NCI-H146 treated with DMSO at 0.1 percent for 48 hours (cell line): ENCODE data around the gene LRRC38.
"Not testable (repeated sequence)": the region's sequence is repeated elsewhere in the genome, so short reads cannot be mapped to it uniquely, and the experiment has no call there.

Experiments used
- DNase-seq: peaks from one replicate; lab custom pipeline; 2025; ENCODE audit not compliant: unreplicated experiment; lab: John Stamatoyannopoulos, UW

Gene LRRC38

DNA sequence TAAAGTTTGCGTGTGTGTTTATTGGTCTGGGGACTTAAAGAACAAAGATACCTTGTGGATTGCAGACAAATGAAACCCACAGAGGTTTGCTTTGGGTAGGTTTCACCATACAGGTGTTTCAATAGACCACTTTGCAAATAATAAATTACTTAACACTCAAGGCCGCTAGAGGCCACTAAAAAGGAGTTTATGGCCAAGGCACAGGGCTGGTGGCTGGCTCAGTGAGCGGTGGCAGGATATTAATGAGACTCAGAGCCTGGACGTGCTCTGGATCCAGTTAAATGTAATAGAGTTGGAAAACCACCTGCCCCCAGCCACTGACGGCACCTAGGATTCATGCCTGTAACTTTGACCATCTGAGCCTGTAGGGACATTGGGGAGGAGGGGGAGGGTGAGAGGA is 44.5 kb downstream of the LRRC38 start:
- DNase-seq = no peak

DNA sequence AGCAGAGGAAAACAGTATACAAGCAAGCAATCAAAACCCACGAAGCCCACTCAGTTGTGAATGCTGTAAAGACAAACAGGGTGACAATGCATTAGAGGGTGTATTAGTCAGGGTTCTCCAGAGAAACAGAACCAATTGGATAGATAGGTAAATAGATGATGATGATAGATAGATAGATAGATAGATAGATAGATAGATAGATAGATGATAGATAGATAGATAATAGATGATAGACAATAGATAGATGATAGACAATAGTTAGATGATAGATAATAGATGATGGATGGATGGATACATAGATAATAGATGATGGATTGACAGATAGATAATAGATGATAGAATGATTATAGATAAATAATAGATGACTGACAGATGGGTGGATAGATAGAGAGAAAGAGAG is 48.3 kb downstream of the LRRC38 start:
- DNase-seq = no peak

DNA sequence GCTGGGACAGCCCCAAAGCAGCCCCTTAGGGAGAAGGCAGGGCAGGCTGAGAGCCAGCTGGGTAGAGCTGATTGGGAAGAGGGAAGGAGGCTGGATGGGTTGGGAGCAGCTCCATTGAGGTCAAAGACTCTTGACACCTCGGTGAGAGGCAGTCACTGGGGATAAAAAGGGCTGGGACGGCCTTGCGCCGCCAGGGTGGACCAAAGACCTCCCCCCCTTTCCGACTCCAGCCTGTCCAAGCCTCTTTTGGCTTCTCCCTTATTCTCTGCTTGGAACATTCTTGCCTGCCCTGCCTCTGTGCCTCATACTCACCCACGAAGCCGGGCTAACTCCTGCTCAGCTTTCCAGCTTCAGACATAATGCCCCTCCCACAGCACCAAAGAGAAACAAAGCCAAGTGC is 51.1 kb downstream of the LRRC38 start:
- no peak for DNase-seq

DNA sequence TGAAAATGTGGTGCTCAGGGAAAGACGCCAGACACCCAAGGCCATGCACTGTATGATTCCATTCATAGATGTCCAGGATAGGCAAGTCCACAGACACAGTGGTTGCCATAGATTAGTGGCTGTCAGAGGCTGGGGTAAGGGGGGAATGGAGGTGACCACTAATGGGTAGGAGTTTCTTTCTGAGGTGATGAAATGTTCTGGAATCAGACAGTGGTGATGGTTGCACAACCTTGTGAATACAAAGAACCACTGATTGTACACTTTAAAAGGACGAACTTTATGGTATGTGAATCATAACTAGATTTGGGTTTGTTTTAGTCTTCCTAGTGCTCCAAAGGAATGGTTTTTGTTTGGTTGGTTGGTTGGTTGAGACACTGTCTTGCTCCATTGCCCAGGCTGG is 51.8 kb downstream of the LRRC38 start:
- no peak for DNase-seq

DNA sequence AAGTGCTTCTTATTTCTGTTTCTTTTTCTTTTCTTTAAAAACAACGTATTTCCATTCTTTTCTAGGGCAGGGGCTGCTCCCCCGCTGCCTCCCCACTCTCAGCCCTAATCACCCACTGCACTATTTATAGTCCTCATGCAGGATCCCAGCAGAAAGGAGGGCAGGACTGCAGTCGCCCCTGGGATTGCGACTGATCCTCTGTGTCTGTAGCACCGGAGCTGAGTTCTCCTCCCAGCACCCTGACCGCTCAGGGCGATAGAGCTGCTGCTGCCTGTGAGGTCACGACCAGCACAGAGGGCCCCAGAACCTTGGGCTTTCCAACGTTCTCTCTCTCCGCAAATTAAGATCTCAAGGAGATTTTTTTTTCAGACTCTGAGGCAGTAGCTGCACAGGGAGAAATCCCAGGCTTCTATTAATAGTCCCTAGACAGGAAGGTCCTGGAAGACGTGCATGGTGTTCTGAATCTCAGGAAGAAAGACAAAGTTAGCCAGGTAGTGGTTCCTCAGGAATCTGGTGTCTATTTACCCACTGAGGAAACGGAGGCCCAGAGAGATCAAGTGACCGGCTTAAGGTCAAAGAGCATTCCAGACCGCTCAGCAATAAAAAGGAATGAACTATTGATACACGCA is 56.8 kb downstream of the LRRC38 start:
- DNase-seq = no peak

DNA sequence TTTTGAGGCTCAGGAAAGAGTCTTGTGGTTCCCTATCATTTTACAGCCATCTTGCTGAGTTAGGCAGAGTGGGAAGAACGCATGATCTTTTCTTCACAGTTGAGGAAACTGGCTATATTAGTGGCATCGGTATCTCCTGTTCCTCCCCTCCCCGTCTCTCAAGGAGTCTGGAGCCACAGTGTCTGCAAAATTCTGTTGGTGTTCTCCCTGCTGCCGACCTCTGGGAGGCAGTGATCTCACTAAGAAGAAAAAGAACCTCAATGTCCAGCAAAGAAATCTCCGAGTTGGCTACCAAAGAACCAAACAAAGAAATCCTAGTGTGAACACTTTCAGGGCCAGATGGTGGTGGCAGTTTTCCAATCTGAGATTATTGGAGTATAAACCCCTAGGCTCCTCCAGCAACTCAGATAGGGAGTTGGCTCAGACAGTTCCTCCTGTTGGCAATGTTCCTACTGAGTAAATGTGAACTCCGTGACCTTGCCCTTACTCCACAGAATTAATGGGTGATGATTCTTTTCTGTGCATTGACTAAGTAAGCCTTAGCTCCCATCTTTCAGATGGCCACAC is 62.3 kb downstream of the LRRC38 start:
- no peak for DNase-seq

DNA sequence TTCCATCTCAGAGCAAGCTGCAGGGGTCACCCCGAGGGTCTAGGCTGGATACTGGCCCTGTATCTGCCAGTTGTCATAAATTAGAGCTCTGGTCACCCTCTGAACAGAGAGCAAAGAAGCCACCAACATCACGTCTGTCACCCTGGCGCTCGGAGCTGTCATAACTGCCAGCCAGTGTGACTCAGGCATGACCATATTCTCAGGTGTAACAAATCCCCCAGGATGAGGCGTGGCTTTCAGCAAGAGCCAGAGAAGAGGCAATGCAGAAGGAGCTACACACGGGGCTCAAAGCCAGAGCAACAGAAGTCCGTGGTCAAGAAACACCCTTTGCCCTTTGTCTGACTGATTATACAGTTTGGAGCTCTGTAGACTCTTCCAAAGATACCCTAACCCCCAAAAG is 63.6 kb downstream of the LRRC38 start:
- DNase-seq = no peak

DNA sequence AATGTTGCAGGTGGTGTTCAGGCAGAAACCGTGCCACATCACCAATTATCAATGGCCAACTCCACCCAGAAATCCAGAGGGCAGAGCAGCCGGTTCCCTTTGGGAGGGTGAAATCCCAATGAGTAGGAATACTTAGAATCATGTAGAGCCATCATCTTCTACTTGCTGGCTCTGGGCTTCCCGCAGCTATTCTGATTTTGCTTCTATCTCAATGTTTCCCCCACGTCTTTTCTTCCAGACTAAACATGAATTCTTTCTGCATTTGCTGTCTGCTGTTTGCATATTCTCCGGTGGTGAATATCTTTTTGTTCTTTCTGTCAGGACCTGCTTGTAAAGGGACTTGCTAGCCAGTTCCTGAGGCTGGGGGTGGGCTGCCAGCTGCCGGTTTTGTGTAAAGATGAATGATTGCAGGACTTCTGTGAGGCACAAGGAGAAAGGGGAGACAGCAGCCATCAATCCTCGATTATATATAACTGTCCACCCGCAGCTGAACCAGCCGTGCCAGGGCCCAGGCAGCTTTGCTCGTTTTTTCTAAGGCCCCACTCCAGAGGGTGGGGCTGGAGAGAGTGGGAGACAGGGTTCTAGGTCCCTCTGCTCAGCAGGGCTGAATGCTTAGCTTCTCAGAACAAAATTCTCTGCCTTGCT is 70.3 kb downstream of the LRRC38 start:
- DNase-seq = no peak

DNA sequence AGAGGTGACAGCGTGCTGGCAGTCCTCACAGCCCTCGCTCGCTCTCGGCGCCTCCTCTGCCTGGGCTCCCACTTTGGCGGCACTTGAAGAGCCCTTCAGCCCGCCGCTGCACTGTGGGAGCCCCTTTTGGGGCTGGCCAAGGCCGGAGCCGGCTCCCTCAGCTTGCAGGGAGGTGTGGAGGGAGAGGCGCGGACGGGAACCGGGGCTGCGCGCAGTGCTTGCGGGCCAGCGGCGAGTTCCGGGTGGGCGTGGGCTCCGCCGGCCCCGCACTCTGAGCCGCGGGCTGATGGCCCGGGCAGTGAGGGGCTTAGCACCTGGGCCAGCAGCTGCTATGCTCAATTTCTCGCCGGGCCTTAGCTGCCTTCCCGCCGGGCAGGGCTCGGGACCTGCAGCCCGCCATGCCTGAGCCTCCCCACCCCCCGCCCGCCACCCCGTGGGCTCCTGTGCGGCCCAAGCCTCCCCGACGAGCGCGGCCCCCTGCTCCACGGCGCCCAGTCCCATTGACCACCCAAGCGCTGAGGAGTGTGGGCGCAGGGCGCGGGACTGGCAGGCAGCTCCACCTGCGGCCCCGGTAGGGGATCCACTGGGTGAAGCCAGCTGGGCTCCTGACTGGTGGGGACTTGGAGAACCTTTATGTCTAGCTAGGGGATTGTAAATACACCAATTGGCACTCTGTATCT is 74.6 kb downstream of the LRRC38 start:
- DNase-seq = not testable (repeated sequence)

DNA sequence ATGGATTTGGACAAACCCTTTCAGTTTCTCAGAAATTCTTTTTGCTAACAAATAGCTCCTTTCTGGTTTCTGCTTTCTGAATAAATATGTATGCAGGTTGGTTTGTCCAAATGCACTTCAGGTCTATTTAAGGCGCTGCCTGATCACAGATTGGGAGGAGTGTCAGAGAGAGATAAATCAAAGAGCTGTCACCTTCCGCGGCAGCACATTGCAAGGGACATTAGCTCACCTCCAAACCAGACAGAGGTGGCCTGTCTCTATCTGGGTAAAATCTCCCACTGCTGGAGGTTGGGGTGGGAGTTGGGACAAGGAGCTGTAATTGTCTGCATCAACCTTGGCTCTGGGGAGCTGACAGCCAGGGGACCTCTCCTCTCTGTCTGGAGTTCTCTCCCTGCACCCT is 78.3 kb downstream of the LRRC38 start:
- no peak for DNase-seq

DNA sequence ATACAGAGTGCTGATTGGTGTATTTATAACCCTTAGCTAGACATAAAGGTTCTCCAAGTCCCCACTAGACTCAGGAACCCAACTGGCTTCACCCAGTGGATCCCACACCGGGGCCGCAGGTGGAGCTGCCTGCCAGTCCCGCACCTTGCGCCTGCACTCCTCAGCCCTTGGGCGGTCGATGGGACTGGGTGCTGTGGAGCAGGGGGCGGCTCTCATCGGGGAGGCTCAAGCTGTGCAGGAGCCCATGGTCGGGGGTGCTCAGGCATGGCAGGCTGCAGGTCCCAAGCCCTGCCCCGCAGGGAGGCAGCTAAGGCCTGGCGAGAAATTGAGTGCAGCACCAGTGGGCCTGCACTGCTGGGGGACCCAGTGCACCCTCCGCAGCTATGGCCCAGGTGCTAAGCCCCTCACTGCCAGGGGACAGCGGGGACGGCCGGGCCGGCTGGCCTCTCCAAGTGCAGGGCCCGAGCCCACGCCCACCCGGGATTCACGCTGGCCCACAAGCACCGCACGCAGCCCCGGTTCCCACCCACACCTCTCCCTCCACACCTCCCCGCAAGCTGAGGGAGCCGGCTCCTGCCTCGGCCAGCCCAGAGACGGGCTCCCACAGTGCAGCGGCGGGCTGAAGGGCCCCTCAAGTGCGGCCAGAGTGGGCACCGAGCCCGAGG is 80.0 kb downstream of the LRRC38 start:
- not testable (repeated sequence) for DNase-seq

DNA sequence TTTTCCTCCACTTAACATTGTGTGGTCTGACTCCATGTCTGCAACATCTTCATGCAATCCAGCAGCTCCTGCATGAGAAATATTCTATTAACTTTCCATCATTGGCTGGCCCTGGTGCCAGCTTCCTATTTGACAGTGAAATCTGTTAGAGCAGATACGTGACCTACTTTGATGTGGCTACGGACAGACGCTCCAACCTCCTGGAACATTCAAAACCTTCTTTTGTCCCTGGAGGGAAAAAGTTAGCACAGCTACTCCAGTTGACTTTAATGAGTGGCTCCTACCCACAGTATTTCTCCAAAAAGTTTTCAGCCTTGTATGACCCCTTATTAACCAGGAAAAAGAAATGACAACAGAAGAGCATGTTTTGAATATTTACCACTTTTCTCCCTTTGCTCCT is 81.6 kb downstream of the LRRC38 start:
- no peak for DNase-seq

DNA sequence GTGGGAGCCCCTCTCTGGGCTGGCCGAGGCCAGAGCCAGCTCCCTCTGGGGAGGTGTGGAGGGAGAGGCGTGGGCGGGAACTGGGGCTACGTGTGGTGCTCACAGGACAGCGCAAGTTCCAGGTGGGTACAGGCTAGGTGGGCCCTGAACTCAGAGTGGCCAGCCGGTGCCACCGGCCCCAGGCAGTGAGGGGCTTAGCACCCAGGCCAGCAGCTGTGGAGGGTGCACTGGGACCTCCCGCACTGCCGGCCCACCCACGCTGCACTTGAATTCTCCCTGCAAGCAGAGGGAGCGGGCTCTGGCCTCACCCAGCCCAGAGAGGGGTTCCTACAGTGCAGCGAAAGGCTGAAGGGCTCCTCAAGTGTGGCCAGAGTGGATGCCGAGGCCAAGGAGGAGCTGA is 83.3 kb downstream of the LRRC38 start:
- no peak for DNase-seq
